Measurements from ENCODE around the gene MAGI1.

Gene MAGI1

DNA sequence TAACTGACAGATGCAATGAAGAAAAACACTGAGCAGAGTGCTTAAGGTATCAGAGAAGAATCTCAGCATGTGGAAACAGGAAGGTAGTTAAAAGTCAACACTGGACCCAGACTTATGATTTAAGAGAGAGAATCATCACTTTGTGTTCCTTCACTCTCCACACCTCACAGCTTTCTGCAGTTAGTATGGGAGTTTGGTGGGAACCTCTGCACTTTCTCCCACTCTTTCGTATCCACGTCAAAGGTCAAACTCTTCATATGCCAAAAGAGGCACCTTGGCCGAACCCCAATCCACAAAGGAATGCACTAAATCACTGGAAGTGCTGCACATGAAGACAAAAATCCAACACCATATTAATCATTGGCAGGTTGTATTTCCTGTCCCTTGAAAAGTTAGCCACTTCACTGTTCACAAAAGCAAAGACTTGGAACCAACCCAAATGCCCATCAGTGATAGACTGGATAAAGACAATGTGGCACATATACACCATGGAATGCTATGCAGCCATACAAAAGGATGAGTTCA, 361.2 kb downstream of the MAGI1 start:
- TF ChIP-seq, protein P1, sequence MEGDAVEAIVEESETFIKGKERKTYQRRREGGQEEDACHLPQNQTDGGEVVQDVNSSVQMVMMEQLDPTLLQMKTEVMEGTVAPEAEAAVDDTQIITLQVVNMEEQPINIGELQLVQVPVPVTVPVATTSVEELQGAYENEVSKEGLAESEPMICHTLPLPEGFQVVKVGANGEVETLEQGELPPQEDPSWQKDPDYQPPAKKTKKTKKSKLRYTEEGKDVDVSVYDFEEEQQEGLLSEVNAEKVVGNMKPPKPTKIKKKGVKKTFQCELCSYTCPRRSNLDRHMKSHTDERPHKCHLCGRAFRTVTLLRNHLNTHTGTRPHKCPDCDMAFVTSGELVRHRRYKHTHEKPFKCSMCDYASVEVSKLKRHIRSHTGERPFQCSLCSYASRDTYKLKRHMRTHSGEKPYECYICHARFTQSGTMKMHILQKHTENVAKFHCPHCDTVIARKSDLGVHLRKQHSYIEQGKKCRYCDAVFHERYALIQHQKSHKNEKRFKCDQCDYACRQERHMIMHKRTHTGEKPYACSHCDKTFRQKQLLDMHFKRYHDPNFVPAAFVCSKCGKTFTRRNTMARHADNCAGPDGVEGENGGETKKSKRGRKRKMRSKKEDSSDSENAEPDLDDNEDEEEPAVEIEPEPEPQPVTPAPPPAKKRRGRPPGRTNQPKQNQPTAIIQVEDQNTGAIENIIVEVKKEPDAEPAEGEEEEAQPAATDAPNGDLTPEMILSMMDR (IDR thresholded peaks at IDR 0.05; ENCODE audit: control extremely low read depth, extremely low read depth, low read depth, missing control alignments): no peak
- no peak for DNase-seq (ENCODE audit: extremely low spot score)
- CTCF ChIA-PET: interaction anchor here (1.2 to 1.3 kb wide), 2 partner anchors 10 to 1144 kb away, joined by 5 to 8 read pairs; no protein-coding TSS in a partner anchor
- POLR2A ChIA-PET: no interaction called here

GRCh38 chr3:65676580-65676979, 362.1 kb downstream of the MAGI1 start:
- ChIA-PET CTCF (interaction anchor here (1.1 to 1.3 kb wide), 3 partner anchors 9 to 1143 kb away, joined by 3 to 8 read pairs (median 5); no protein-coding TSS in a partner anchor), POLR2A (no interaction called here)
- TF ChIP-seq, protein P1 (IDR thresholded peaks at IDR 0.05; ENCODE audit: control extremely low read depth, extremely low read depth, low read depth, missing control alignments): no peak
- DNase-seq (ENCODE audit: extremely low spot score): no peak

DNA sequence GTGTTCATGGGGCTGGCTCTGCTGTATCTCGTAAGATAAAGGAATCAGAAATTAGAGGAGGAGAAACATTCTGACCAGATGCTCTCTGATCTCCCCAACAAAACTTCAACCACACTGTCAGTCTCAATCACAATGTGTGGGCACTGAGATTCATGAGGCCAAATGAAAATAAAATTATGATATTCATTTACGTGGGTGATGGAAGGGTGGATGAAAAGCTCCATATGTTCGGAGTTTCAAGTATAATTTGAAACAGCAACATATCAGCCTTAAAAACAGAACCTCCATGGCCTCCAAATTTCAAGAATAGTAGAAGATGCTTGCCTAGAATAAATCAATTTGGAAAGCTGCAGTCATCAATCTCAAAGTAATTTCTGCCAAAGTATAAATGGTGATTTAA, 363.7 kb downstream of the MAGI1 start:
- ChIA-PET CTCF (interaction anchor here (1.0 kb wide), 1 partner anchor 464 kb away, joined by 3 read pairs; no protein-coding TSS in a partner anchor), POLR2A (no interaction called here)
- DNase-seq (ENCODE audit: extremely low spot score): no peak
- TF ChIP-seq, protein P1 (IDR thresholded peaks at IDR 0.05; ENCODE audit: control extremely low read depth, extremely low read depth, low read depth, missing control alignments): no peak

- TF ChIP-seq, protein P1 (IDR thresholded peaks at IDR 0.05; ENCODE audit: control extremely low read depth, extremely low read depth, low read depth, missing control alignments): no peak
- no peak for DNase-seq (ENCODE audit: extremely low spot score)
- CTCF ChIA-PET: interaction anchor here (0.8 to 2.3 kb wide), 12 partner anchors 8 to 1144 kb away, joined by 3 to 16 read pairs (median 4); no protein-coding TSS in a partner anchor
- POLR2A ChIA-PET: no interaction called here
Observed at GRCh38 chr3:65674226-65674625, 364.5 kb downstream of the MAGI1 start.

DNA sequence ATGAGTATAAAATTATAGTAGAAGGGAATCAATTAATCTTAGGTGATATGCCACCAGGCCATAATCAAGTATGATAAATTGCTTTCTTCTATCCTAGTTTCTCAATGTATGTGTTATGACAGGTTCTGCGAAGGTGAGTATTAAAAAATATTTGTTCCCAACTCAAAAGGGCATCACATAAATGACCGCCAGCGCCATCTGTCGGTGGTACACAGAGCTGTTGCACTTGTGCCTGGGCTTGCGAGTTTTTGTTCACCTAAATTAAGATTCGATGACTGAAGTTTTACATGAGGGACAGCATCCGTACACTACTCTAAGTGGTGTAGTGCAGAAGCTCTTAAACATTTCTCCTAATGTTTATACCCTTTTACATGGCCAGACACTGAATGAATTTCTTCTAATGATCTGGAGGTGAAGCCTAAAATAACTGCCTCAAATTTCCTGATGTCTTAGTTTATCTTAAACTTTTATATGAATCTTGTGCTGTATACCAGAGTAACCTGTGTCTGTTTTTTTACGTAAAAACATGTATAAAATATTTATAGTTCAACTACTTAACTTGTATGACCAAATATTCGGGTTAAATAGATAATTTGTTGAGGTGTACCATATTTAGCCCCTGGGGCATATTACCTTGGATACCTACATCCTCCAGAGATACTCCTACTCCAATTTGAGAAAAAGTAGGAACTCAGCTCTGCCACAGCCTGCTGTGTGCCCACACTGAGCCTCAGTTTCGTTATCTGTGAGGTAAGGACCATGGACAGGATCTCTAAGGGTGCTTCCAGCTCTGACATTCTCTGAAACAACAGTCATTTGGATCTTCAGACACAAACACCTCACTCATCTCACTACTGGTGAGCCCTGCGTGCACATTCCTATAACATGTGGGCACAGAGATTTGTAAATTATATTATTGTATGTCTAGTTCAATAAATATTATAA, 365.6 kb downstream of the MAGI1 start:
- ChIA-PET CTCF (interaction anchor here (0.8 to 2.3 kb wide), 22 partner anchors 9 to 1155 kb away, joined by 3 to 16 read pairs (median 3); no protein-coding TSS in a partner anchor), POLR2A (no interaction called here)
- DNase-seq (ENCODE audit: extremely low spot score): peak; percentile 13
- TF ChIP-seq, protein P1 (IDR thresholded peaks at IDR 0.05; ENCODE audit: control extremely low read depth, extremely low read depth, low read depth, missing control alignments): peak; percentile 56

DNA sequence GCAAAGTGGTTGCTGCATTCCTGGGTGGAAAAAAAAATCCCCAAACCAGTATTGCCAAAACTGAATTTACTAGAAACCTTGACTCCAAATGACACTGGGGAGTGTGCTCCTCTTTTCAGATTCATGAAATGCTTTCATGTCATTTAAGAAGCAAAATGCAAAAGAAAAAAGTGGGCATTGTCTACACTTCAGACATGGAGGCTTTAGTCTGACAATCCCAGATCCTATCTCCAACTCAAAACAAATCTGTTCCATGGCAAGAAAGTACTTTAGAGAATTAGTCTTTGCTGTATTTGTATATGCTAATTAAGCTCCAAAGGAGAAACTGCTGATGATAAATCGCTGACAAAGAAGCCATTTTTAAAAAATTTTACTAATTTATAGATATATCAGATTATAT, 366.7 kb downstream of the MAGI1 start:
- CTCF ChIA-PET: interaction anchor here (0.9 to 1.6 kb wide), 5 partner anchors 13 to 1139 kb away, joined by 3 to 5 read pairs (median 4); no protein-coding TSS in a partner anchor
- DNase-seq (ENCODE audit: extremely low spot score): no peak
- POLR2A ChIA-PET: no interaction called here
- TF ChIP-seq, protein P1 (IDR thresholded peaks at IDR 0.05; ENCODE audit: control extremely low read depth, extremely low read depth, low read depth, missing control alignments): no peak

Measured in GM10248 (cell line).